HG03469 (cell line): ENCODE data around the gene ZBTB7A.
"Not testable (repeated sequence)": the region's sequence is repeated elsewhere in the genome, so short reads cannot be mapped to it uniquely, and the experiment has no call there.

Experiments
- ATAC-seq: cut with Tn5 transposase; IDR thresholded peaks from one replicate; pipeline ENCODE4 v1.9.1; 2021; ENCODE audit warnings: mild to moderate bottlenecking, moderate library complexity, moderate number of reproducible peaks; ENCODE audit not compliant: unreplicated experiment

The ZBTB7A gene

DNA sequence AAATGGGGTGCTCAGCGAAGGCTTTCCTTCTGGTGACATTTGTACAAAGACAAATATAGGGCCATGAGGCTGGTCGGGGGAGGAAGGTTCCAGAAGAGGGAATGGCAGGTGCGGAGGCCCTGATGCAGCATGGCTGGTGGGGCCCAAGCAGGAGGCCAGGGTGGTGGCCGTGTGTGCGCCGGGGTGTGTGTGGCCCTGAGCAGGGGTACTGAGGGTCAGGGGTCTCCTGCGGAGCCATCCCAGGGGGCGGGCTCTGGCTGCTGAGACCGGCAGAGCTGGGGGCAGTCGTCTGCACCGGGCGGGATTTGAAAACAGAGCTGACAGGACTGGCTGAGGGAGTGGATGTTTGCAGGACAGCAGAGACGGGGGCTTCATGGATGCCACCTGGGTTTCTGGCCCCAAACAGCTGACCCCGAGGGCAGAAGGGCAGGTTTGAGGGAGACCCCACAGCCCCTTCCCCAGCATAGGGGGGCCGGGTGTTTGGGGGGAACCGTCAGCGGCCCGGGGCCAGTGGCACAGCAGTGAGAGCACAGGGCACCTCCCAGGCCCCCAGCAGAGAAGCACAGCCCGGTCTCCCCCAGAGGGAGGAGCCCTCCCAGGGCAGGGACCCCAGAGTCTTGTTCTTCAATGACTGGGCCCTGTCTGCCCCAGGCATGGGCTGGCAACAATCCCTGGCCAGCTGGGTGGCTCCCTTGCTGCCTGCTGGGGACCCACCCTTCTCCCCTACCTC, 47.8 kb downstream of the ZBTB7A start:
- ATAC-seq = no peak

DNA sequence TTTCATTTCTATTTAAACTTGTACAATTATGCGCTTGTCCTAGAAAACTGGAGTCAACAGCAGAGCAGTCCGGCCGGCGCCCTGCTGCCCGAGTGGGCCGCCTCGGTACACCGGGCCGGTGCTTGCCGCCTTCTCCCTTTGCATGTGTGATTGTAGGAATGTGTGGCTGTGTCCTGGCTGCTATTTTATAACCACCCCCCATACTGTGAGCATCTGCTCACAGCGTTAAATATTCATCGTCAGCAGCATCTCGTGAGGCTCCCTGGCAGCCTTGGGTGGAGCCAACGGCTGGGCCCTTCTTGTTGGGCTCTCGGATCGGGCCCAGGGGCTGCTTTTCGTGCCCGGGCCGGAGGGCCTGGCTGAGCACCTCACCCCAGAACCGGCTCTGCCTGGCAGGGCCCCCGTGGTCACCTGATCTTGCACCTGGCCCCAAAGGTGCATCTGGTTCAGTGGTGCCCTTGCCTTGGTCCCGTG, 48.5 kb downstream of the ZBTB7A start:
- ATAC-seq = no peak

DNA sequence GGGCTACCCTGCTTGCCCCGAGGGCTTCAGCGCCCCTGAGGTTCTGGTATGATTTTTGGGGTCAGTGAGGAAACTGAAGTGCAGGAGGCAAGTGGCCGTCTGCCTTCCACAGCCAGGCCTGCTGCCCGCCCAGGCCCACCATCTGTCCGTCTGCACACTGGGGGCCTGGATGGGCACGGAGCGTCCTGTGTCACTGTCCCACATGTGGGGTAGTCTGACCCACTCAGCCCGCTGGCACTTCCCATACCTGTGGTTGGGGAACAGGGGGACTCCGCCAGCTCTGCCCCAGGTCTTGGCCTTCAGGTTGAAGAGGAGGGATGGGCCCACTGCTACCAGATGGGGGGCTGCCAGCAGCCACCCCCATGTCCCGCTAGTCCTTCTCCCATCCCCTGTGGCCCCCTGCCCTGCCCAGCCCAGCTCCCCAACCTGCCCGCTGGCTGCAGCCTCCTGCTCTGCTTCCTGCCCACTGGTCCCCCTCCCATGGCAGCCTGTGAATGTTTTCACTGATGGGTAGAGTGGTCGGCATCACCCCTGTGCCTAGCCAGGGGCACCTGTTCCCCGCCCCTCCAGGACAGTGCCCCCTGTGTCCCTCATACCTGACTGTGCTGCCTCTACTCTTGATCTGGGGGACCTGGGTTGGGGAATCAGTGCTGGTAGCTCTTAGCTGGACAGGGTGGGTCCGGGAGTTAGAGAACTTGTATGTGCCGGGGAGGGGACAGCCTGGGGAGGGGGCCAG, 49.6 kb downstream of the ZBTB7A start:
- no peak for ATAC-seq

DNA sequence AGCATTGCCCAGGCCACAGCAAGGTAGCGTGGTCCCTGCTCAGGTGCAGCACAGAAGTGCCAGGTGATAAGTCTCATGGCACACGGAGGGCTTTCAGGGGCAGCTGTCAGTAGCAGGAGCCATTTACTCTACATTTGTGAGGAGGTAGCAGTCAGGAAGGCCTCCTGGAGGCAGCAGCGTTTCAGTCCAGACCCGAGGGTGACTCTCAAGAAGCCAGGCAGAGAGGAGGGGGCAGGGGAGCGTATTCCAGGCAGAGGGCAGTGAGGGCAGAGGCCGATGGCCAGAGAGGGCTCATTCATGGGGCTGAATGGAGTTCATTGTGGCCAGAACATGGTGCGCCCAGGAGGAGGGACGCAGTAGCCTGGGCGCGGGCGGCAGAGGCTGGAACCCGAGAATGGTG, 50.2 kb downstream of the ZBTB7A start:
- no peak for ATAC-seq

DNA sequence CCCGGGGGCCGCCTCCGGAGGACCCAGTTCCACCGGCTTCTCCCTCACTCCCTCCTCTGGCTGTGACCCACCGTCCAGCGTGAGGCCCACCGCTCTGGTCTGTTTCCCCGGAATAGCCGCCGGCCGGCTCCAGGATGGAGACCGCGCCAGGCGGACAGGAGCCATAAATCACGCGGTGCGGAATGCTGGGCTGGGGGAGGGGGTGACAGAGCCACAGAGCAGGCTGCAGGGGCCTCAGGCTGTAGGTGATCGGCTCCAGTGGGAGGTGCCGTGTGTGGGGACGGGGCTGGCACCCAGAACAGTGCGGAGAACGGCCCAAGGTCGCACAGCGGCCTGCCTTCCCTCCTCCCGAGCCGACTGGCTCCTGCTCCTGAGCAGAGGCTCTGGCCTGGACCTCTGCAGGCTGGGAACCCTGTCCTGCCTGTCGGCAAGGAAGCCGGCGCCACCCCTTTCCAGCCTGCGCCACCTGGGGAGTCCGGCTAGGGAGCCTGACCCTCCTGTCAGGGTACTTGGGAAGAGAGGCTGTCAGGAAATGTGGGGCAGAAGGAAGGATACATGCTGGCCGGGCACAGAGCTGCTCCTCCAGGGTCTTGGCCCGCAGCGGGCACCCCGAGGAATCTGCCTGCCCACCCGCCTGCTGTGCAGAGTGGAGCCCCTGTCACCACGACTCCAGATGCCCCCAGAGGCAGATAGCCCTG, 50.8 kb downstream of the ZBTB7A start:
- no peak for ATAC-seq

DNA sequence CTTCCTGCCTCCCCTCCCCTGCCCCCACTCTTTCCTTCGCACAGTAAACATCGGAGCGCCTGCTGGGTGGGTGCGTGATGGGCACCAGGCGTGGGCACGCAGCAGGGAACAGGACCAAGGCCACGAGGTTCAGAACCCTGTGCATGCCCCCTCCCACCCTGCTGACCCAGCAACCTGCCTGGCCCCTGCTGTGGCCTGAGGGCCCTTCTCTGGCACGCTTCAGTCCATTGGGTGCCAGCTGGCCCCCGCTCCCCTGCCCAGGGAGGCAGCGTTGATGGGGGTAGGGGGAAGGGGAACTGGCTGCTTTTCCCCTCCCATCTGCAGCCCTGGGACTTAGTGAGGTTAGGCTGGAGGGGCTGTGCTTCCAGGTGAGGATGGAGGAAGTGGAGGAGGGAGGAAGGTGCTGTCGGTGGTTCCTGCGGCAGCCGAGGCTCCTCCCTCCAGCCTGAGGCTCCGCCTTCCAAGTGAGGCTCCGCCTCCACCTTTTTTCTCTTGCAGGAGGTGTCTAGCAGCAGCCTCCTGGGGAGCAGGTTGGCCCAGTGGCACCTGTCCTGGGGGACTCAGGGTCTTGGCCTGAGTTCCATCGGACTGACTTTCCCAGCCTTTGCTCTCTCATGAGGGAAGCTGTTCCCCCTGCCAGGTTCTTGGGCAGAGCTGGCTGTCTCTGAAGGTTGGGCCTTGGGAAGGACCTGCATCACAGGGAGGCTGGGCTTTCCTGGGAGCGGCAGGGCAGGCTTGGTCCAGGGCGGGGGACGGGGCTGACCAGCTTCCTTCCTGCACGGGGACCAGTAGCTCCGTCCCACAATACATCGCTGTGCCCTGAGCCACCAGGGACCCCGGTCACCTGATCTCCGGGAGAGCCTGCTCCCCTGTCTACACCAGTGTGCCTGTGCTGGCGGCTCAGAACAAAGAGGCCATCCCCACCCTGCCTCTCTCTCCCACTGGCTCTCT, 51.9 kb downstream of the ZBTB7A start:
- ATAC-seq = no peak

DNA sequence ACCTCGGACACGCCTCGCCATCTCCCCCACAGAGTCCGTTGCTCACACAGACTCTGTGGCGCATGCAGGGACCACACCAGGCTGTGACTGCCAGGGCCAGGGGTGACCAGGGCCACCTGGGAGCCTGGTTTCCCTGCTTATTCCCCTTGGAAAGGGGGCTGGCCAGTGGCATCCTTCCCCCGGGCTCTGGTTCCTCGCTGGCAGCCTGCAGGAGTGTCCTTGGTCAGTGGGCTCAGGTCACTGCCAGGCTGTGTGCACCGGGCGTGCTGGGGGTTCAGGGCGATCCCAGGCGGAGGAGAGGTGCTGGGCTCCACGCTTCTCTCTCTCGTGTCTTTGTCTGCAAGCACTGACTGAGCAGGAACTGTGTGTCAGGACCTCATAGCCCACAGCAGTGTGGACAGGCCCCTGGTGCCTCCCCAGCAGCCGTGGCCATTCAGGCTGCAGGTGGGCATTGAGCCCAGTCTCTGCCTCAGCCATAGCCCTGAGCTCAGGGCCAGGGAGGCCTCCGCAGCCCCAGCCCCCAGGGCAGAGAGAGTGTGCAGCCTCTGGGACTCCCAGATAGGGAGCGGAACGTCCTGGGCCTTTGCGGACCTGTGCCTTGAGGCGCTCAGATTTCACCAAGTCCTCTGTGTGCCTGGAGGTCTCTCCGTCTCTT, 52.7 kb downstream of the ZBTB7A start:
- ATAC-seq = no peak

DNA sequence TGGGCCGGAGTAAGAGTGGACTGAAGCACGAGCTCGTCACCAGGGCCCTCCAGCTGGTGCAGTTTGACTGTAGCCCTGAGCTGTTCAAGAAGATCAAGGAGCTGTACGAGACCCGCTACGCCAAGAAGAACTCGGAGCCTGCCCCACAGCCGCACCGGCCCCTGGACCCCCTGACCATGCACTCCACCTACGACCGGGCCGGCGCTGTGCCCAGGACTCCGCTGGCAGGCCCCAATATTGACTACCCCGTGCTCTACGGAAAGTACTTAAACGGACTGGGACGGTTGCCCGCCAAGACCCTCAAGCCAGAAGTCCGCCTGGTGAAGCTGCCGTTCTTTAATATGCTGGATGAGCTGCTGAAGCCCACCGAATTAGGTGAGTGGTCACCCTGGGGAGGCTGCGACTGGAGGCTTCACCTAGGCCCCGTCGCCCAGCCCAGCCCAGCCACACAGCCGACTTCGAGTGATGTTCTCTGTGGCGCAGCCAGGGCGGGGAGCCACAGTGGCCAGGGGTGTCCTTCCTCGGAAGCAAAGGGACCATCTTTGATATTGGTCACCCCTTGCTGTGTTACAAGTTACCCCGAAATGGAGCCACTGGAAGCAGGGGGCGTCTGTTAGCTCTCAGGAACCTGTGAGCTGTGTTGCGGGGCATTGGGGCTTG, 53.6 kb downstream of the ZBTB7A start:
- ATAC-seq = no peak

DNA sequence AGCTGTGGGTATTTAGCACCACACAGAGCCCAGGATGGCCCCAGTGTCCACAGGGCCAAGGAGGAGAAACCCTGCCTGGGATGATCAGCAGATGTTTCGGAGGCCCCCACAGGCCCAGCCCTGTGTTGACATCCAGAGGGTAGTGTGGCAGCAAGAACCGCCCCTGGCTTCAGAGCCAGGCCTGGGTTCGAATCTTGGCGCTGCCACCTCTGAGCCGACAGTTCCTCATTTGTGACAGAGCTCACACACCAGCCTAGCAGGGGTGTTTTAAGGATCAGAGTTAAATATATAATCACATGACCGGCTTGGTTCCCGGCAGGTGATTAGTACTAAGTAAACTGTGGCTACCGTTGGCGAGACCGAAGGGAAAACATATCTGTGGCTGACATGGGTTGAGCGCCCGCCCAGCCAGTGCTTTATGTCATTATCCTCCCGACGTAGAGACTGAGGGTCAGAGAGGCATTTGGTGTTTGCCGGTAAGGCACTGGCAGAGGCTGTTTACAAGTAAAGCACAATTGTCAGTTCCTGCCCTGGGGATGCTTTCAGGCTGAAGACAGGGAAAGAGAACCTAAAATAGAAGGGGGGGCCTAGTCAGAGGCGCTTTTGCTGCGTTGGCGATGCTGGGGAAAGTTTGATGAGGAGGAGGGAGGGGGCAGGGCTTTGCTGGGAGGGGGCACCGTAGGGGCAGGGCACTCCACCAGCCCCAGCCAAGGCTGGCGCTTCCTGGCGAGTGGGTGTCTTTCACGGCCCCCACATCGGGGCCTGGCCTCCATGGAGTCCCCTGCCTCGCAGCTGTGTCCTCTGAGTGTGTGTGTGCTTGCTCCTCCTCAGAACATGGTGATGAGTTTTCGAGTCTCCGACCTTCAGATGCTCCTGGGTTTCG, 54.4 kb downstream of the ZBTB7A start:
- ATAC-seq = no peak

DNA sequence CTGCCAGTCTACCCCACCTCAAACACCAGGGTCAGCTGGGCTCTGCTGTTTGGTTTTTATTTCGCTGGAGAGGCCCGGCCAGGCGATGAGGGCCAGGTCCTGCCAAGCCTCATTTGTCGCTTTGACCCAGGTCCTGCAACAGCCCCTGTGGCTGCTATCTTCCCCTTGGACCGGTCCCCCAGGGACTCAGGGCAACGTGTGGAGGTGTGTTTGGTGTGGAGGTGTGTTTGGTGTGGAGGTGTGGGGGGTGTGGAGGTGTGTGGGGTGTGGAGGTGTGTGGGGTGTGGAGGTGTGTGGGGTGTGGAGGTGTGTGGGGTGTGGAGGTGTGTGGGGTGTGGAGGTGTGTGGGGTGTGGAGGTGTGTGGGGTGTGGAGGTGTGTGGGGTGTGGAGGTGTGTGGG, 55.3 kb downstream of the ZBTB7A start:
- ATAC-seq = not testable (repeated sequence)

DNA sequence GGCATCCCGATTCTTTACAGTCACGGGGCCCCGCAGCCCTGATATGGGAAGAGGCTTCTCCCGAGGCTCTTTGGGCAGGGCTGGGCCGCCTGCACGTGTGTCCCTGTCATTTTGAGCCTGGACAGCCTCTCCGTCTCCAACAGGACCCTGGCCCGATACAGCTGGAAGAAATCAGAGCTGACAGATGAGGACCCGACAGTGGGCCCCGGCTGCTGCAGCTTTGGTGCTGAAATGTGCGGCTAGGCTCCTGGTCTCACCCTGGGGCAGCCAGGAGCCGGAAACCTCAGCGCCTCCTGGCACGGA, 55.9 kb downstream of the ZBTB7A start:
- no peak for ATAC-seq

DNA sequence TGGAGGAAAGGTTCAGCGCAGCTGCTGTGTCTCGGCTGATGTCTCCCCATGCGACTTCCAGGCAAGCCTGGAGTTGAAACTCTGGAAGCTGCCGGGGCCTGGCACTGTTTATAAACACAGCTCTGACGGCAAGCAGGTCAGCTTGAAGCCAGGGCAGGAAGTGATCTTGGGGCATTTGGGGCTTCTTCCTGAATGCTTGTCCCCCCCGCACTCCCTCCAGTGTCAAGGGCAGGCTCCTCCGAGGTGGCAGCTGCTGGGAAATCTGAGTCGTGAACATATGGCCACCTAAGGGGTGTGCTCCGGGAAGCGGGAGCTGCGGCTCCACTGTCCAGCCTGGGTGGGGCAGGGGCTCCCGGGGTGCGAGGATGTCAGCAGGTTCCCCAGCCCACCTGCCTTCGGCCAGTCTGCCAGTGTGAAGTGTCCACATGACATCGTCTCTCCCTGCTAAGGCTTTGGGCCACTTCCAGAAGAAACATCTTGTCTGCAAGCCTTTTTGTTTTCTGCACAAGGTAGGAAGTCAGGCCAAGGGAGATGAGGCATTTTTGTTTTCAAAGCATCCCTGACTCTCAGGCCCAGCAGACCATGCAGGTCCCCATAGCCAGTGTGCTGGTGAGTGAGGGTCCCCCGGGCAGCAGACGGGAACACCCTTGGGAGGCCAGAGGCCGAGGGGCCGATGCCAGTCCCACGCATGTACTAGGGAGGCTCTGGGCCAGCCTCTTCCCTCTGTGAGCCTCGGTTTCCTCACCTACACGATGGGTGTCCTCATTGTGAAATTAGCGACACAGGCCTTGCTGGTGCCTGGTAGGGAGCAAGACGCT, 56.5 kb downstream of the ZBTB7A start:
- ATAC-seq = no peak

DNA sequence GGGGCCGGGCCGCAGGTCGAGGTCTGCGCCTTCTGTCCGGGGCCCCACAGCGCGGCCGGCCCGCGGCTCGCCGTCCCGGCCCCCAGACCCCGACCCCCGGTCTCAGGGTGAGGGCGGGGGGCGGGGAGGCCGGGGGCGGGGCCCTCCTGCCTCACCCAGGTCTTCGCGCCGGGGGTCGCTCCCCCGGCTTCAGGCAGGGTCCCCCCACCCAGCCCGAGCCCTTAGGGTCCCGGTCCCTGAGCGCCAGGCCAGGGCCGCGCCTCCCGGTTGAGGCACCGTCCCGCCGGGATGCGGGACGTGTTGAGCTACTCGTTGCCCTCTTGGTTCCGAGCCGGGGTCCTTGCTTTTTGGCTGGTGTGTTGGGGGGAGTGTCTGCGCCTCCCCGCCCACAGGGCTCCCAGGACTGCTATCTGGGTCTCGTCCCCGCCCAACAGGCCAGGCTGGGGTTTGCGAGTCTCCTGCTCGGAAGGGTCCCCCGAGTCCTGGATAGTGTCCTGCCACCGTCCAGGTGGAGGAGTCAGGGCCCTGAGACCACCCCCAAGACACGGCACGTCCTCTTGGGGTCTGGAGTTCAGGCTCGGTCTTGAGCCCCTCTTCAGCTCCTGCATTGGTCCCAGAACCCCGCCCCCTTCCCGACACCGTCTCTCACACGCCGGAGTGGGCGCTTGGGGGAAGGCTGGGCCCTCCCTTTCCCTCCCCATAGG, 58.7 kb downstream of the ZBTB7A start:
- peak; percentile 7 for ATAC-seq

DNA sequence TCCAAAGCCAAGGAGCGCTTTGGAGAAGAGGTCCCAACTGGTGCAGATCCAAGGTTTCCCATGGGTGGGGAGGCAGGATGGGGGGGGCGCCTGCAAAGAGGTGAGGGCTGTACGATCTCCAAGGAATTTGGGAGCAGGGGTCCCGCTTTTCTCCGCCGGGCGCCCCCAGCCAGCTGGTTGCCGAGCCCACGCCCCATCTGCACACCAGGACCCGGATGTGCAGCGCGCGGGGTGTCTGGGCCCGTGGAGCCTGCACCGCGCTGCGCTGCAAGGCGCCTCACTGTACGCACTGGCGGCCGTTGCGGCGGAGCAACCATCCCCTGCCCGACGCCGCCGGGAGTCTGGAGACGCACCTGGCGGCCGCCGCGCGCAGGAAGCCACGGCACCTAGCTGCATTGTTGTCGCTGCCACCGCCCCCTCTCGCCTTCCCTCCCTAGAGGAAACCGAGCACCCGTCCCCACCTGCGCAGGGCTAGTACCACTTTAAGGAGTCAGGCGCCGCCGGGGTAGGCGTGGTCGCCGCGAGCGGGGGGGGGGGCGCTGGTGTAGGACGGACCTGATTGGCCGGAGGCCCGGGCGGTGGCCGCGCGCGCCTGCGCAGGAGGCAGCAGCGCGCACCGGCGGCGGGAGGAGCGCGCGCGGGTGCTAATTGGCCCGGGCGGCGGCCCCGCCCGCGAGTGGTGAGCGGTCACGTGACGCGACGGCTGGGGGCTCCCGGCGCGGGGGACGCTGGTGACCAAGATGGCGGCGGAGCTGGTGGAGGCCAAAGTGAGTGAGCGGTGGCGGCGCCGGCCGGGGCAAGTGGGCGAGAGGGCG, 59.5 kb downstream of the ZBTB7A start, which contains the start of gene PIAS4:
PIAS4 (plus strand) TSS at position 716 of the 815 bp plus-strand sequence; CDS start at position 741, 25 bp downstream.
- ATAC-seq = peak; percentile 59

DNA sequence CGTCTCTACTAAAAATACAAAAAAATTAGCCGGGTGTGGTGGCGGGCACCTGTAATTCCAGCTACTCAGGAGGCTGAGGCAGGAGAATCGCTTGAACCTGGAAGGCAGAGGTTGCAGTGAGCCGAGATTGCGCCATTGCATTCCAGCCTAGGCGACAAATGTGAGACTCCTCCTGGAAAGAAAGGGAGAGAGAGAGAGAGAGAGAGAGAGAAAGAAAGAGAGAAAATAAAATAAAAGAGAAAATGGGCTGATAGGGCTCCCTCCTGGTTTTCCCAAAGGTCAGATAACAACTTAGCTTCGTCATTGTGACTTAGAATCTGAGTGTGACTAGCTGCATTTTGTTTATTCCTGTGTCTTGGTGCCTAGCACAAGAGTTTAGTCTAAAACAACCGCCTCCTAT, 61.3 kb downstream of the ZBTB7A start:
- ATAC-seq = not testable (repeated sequence)

DNA sequence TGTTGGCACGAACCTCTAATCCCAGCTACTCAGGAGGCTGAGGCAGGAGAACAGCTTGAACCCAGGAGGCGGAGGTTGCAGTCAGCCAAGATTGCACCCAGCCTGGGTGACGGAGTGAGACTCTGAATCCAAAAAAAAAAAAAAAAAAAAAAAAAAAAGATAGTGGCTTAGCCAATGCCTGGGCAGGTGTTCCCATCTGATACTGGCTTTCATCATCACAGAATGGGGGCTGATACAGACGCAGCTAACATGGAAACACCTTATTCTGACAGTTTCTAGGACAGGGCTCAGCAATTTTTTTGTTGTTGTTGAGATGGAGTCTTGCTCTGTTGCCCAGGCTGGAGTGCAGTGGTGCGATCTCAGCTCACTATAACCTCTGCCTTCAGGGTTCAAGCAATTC, 65.9 kb downstream of the ZBTB7A start:
- not testable (repeated sequence) for ATAC-seq
